Stimulated activated CD4-positive, alpha-beta T cell treated with anti-CD3 and anti-CD28 coated beads, Interleukin-1b, Interleukin-23, amount 100 ng/mL, for 24 hours (primary cell): Measurements from ENCODE around the gene CBX3.
"Not testable (repeated sequence)": the region's sequence is repeated elsewhere in the genome, so short reads cannot be mapped to it uniquely, and the experiment has no call there.

Source experiments
- DNase-seq, 4 experiments: peaks; one replicate each; pipeline ENCODE4 v3.0.0-alpha.2; 2020; ENCODE audit warnings: low read depth in 4 of 4, low spot score in 1 of 4

The CBX3 gene

DNA sequence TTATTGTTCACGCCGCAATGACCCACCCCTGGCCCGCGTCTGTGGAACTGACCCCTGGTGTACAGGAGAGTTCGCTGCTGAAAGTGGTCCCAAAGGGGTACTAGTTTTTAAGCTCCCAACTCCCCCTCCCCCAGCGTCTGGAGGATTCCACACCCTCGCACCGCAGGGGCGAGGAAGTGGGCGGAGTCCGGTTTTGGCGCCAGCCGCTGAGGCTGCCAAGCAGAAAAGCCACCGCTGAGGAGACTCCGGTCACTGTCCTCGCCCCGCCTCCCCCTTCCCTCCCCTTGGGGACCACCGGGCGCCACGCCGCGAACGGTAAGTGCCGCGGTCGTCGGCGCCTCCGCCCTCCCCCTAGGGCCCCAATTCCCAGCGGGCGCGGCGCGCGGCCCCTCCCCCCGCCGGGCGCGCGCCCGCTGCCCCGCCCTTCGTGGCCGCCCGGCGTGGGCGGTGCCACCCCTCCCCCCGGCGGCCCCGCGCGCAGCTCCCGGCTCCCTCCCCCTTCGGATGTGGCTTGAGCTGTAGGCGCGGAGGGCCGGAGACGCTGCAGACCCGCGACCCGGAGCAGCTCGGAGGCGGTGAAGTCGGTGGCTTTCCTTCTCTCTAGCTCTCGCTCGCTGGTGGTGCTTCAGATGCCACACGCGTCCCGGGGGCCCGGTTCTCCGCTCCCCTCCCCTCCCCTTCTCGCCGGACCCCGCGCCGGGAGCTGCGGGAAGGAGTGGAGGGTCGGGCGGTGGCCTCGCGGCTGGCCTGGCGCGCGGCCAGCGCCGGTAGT is at the start of gene CBX3:
CBX3 (plus strand) TSS at position 499 of the 772 bp plus-strand sequence. CDS start 1,254 bp downstream, outside the sequence.
- peak; percentile 59 to 91 (median 78) for DNase-seq

DNA sequence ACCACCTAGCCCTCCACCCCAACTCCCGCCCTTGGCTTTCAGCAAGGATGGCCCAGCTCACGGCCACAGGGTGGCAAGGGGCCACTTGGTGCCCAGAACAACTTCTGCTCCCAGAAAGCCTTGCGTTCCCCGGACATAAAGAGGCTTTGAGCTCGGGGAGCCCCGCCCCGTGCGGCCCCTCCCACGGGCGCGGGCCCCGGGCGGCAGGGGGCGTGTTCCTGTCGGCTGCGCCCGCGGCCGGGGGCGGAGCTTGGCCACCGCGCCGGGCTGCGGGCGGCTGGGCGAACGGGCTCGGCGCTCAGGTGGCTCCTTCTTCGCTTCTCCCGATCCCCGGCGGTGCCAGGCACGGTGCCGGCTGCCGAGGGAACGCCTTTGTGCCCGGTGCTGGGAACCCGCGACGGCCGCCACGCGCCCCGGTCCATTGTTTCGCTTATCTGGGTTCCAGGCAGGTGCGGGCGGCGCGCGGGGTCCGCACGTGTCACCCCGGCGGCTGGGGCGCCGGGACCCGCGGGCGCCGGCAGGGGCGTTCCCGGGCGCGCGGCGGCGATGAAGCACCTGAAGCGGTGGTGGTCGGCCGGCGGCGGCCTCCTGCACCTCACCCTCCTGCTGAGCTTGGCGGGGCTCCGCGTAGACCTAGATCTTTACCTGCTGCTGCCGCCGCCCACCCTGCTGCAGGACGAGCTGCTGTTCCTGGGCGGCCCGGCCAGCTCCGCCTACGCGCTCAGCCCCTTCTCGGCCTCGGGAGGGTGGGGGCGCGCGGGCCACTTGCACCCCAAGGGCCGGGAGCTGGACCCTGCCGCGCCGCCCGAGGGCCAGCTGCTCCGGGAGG is 49.4 kb upstream of the CBX3 start, which contains the start of gene NFE2L3:
NFE2L3 (plus strand) TSS at position 246 of the 829 bp plus-strand sequence; CDS start at position 547, 301 bp downstream.
- peak; percentile 59 to 81 (median 65) for DNase-seq

DNA sequence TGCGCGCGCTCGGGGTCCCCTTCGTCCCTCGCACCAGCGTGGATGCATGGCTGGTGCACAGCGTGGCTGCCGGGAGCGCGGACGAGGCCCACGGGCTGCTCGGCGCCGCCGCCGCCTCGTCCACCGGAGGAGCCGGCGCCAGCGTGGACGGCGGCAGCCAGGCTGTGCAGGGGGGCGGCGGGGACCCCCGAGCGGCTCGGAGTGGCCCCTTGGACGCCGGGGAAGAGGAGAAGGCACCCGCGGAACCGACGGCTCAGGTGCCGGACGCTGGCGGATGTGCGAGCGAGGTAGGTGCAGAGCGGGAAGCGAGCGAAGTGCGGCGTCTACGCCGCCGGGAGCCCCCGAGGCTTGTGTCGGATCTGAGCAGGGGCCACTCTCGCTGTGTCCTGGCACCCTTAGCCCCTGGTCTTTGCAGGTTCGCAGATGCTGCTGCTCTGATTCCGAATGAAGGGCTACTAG is 48.7 kb upstream of the CBX3 start:
- peak in 1 of 4 experiments; percentile 29 for DNase-seq

DNA sequence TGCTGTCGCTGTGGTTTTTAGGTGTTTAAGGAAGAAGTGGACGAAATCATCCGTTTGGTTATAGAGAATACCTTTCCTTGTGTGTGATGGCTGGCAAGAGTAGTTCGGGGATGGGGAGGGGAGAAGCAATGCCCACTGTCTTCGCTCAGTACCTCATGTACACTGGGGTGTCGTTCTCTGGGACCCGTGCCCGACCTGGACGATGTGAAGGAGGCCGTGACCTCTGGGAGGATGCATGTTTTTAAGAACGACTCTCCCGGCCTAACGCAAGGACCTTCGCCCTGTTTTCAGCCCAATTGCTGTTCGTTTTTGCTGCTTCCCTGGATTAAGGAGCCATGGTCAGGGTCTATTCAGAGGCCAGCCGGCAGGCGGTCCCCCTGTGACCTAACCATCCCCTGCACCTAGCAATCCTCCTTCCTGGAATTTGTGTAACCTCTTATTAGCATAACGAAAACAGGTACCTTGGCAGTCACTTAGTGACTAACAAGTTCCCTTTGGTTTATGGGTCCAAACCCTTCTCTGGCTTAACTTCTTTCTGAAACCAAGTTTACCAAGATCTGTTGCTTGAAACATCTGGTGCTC is 48.2 kb upstream of the CBX3 start:
- peak in 1 of 4 experiments; percentile 37 for DNase-seq

DNA sequence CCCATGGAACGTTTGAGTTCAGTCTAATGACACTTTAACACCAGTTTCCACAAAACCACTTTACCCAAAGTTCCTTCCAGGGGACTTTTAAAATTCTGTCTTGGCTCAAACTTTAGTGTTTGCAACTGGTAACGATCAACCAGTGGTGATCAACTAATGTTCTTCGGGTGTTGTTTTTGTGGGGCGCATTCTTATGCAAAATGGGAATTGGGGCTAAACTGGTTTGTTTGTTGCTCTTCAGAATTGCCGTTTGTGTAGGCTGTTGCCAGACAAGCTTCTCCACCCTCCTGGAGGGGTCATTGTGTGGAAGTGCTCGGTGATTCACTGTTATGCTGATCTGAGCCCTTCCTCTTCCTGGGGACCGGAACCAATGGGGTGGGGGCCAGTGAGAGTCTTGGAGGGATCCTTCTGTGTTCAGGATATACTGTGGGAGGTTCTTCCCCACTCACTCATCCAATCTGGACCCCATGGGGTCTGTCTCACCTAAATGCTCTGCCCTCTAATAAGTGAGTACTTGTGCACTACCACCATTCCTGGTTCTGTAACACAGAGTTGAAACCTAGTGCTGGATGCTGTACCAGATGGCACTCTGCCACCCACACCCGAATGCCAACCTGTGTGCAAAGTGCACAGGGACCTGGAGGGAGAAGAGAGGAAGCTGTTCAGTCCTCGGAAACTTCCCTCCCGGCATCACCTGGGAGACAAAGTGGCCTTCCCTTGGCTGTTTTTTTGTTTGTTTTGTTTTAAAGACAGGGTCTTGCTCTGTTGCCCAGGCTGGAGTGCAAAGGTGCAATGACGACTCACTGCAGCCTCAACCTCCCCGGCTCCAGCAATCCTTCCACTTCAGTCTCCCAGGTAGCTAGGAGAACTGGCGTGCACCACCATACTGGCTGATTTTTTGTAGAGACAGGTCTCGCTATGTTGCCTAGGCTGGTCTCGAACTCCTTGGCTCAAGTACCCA is 47.4 kb upstream of the CBX3 start:
- peak in 1 of 4 experiments; percentile 13 for DNase-seq

DNA sequence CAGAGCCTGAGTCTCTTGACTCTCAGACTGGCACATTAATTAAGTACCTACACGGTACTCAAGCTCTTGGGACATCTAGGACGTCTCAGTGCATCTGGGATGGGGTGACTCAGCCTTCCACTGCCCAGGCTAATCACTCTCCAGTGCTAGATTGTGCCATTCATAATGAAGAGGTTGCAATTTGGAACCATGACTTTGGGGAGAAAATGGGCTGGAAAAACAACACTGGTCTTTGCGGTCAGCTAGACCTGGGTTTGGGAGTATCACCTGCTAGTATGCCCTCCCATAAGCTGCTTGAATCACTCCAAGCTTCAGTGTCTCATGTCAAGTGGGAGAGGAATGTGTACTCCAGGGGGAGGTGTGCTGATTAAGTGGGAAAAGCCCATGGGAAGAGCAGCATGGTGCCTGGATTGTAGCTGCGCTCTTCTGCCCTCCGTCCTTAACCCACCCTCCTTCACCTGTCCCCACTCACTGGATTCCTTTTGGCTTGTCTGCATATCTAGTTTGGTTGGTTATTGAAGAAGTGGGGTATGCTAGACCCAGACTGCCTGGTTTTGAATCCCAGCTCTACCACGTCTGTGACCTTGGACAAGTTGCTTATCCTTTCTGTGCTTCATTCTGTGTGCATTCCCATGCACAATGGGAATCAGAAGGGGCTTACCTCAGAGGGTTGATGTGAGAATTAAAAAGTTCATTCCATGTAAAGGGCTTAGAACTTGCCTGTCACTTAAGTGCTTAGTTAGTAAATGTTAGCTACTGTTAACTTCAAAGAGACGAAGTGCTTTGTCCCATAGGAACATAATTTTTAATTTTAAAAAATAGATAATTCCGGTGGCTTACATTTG is 45.8 kb upstream of the CBX3 start:
- DNase-seq = no peak

DNA sequence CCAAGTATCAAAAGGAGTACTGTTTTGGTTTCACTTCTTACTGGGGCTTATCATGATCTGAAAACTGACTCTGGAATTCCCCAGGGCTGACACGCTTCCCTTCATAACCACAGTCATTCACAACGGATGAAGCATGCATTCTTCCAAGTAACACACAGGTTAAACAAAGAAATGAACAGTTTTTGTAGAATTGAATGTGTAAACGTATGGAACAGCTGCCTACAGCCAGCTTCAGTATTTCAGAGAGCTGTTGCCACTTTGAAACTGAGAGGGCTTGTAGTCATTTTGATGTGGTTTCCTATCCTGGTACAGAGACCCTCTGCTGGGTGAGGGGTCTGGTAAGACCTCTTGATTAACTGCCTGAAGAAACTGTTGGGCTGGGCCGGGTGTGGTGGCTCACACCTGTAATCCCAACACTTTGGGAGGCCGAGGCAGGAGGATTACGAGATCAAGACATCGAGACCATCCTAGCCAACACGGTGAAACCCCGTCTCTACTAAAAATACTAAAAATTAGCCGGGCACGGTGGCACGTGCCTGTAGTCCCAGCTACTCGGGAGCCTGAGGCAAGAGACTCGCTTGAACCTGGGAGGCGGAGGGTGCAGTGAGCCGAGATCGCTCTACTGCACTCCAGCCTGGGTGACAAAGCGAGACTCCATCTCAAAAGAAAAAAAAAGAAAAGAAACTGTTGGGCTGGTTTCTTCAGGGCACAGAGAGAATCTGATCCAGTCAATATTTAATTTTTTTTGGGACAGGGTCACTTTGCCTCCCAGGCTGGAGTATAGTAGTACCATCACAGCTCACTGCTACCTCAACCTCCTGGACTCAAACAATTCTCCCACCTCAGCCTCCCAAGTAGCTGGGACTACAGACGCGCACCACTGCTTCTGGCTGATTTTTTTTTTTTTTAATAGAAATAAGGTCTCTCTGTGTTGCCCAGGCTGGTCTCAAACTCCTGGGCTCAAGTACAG is 44.8 kb upstream of the CBX3 start:
- DNase-seq = peak in 2 of 4 experiments; percentile 42 to 44

DNA sequence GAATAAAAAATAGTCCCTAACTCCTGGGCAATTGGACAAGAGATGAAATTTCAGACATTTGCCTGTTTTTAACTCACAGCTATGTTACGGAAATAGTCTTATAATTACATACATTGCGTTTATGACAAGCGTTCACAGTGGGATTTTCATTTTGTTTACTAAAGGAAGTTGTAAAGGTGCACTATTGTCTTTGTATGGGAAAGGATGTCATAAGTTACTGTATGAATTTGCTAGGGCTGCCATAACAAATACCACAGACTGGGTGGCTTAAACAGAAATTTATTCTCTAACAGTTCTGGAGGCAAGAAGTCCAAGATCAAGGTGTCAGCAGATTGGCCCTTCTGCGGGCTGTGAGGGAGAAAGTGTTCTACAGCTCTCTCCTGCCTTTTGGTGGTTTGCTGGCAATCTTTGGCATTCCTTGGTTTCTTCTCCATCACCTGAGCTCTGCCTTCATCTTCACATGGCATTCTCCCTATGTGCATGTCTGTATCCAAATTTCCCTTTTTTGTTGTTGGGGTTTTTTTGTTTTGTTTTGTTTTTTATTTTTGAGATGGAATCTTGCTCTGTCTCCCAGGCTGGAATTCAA is 43.9 kb upstream of the CBX3 start:
- no peak for DNase-seq

DNA sequence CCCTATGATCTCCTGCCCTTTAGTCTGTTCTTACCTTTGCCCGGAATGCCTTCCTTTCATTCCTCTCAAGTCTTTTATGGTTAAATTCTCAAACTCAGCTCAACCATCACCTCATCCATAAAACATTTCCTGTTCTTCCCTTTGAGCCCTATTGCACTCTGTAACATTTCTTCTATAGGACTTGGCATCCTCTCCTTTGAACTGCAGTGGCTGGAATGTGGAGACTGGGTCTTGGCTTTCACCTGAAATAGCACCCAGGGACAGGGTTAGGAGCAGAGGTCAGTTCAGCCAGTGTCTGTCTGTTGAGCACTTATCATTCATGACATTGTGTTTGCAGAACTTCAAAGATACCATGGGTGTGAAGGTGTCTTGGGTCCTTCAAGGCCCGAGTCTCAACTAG is 42.3 kb upstream of the CBX3 start:
- no peak for DNase-seq

DNA sequence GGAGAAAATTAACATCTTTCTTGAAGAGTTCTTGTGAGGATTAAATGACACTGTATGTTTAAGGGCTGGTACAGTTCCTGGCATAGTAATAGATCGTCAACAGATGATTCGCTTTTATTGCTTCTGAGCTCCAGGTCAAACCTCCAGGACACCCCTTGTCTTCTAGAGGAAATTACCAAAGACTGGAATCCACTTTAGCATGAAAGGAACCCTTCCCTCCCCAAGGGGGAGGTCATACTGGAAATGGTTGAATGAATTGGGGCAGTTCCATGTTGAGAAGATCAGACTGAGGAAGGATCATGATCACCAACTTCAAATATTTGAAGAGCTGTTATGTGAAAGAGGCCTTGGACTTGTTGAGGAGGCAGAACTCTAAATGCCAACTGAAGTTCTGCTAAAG is 40.6 kb upstream of the CBX3 start:
- DNase-seq = no peak

DNA sequence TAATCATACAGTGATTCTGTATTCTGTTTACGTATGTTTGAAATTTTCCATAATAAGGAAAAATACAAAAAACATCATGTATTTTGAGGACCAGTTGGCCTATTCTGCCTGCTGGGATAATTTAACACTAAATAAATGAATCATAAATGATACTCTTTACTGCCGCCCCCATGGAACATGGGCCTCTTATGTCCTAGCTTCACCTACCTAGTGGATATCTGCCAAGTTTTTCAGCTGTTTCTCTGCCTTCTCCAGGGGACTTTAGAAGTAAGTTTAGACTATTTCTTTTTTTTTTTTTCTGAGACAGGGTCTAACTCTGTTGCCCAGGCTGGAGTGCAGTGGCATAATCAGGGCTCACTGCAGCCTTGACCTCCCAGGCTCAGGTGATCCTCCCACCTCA is 39.1 kb upstream of the CBX3 start:
- no peak for DNase-seq

DNA sequence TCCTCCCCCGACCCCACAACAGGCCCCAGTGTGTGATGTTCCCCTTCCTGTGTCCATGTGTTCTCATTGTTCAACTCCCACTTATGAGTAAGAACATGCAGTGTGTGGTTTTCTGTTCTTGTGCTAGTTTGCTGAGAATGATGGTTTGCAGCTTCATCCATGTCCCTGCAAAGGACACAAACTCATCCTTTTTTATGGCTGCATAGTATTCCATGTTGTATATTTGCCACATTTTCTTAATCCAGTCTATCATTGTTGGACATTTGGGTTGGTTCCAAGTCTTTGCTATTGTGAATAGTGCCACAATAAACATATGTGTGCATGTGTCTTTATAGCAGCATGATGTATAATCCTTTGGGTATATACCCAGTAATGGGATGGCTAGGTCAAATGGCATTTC is 37.7 kb upstream of the CBX3 start:
- DNase-seq = not testable (repeated sequence)

DNA sequence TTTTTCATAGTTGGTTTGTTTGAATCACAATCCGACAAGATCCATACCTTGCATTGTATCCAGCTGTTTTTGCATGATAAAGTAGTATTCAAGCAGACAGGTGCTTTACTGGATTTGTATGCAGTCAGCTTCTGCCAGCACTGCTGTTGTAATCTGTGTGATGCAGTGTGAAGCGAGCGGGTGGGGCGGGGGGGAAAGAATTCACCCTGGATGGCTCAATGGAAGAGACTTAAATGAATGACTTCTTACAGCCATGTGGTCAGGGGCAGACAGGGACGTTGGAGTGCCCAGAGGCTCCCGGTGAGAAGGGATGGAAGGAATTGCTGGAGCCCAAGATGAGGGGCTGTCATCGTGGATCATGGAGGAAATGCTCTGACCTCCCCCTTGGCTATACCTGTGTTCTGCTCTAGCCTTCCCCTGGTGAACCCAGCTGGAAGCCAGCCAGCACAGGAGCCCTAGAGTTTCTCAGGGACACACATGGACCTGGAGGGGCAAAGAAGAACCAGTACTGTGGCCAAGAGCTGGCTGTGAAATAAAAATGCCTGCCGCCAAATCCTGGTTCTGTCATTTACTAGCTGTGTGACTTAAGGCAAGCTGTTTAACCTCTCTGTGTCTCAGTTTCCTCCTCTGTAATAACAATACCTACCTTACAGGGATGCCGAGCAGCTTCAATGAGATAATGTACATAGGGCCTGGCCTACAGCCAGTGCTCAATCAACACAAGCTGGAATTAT is 35.4 kb upstream of the CBX3 start:
- DNase-seq = no peak

DNA sequence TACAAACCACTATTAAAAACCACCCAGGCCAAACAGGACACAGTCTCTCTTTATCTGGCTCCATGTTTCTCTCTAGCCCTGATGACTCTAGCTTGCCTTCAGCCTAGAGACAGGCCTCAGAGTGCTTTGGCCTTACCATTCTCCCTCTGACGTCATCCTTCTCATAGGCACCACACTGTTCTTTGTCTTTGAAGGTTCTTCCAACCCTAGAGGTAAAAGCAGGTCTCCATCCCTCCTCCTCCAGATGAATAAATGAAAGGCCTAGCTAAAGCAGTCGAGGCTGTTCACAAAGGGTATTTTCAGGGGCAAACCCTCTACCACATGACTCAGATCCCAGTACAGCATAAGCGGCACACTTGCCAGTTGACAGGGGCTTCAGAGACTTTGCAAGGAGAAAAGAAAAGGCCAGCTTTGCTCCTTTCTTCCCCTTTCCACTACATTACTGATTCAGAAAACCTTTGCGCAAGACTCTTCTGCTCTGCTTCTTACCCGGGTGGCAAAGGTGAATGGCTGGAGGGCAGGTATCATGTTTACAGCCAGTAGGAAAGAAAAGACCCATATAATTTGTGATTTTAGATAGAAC is 34.8 kb upstream of the CBX3 start:
- no peak for DNase-seq

DNA sequence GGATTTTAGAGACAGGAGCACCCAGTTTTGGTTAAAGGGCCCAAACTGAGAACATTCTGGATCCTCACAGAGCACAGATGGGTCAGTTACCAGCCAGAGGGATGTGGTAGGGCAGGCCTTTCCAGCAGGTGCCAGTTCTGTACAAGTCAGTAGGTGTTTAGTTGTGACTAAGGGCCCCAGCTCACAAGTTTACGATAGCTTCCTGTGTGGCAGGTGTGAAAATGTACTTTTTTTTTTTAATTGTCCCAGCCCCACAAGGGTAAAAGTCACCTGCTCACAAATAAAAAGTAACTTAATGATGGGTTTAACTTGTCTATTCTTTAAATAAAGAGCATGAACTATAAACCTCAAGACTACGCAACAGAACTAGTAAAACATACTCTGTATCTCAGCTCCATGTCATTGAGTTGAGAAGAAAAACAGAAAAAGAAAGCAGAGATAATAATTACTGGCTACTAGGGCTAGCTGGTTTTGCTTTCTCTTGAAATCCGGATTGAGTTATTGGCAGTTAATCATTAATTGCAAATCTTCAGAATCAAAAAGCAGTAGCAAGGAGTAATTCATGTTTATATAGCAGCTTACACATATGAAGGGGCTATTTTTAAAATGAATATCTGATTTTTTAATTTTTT is 34.1 kb upstream of the CBX3 start:
- no peak for DNase-seq

DNA sequence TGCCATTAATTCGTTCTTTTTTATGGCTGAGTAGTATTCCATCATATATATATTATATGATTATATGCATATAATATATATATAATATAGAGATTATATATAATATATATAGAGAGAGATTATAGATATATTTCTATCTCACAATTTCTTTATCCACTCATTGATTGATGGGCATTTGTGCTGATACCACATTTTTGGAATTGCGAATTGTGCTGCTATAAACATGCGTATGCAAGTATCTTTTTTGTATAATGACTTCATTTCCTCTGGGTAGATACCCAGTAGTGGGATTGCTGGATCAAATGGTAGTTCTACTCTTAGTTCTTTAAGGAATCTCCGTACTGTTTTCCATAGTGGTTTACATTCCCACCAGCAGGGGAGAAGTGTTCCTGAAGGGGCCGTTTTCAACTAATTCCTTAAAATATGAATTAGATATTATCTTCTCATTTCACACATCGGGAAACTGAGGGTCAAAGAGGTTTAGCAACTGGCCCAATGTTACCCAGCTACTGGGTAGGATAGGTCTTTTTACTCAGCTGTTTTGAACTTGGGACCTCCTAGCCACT is 33.0 kb upstream of the CBX3 start:
- DNase-seq = no peak
